ENCODE data around the gene KRTAP4-3. TPM values are rescaled to one million over a fixed set of nuclear protein-coding genes. Genes with fewer than 3 reads are reported as not detected.
"Not testable (repeated sequence)": the region's sequence is repeated elsewhere in the genome, so short reads cannot be mapped to it uniquely, and the experiment has no call there.

Gene KRTAP4-3
- total and polyA plus RNA-seq, 10 of the 15 experiments (the other 5 are each of a cell fraction or from before 2014, with no cell fraction given), result not detected

GRCh38 chr17:41149652-41149985, 18.4 kb downstream of the KRTAP4-3 start, which contains the start of gene KRTAP4-5:
TSS of gene KRTAP4-5 (minus strand) at chr17:41149825. CDS start at chr17:41149767, 58 bp downstream.
- FAIRE-seq, result no peak
- BruUV-seq (replicated peaks), result no TSS peak
- TF ChIP-seq POU2F2 (IDR thresholded peaks at IDR 0.05; ENCODE audit: borderline replicate concordance, low read depth, low read length) (no peak), ZNF217 (IDR thresholded peaks at IDR 0.05) (no peak), IRF4 (IDR thresholded peaks at IDR 0.05; ENCODE audit: low read depth, low read length) (no peak), RFX5 (IDR thresholded peaks at IDR 0.05; ENCODE audit: low read depth, low read length) (no peak), JUND (IDR thresholded peaks at IDR 0.05; ENCODE audit: low read depth, low read length) (no peak)
- TF ChIP-seq, protein P1, sequence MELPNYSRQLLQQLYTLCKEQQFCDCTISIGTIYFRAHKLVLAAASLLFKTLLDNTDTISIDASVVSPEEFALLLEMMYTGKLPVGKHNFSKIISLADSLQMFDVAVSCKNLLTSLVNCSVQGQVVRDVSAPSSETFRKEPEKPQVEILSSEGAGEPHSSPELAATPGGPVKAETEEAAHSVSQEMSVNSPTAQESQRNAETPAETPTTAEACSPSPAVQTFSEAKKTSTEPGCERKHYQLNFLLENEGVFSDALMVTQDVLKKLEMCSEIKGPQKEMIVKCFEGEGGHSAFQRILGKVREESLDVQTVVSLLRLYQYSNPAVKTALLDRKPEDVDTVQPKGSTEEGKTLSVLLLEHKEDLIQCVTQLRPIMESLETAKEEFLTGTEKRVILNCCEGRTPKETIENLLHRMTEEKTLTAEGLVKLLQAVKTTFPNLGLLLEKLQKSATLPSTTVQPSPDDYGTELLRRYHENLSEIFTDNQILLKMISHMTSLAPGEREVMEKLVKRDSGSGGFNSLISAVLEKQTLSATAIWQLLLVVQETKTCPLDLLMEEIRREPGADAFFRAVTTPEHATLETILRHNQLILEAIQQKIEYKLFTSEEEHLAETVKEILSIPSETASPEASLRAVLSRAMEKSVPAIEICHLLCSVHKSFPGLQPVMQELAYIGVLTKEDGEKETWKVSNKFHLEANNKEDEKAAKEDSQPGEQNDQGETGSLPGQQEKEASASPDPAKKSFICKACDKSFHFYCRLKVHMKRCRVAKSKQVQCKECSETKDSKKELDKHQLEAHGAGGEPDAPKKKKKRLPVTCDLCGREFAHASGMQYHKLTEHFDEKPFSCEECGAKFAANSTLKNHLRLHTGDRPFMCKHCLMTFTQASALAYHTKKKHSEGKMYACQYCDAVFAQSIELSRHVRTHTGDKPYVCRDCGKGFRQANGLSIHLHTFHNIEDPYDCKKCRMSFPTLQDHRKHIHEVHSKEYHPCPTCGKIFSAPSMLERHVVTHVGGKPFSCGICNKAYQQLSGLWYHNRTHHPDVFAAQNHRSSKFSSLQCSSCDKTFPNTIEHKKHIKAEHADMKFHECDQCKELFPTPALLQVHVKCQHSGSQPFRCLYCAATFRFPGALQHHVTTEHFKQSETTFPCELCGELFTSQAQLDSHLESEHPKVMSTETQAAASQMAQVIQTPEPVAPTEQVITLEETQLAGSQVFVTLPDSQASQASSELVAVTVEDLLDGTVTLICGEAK (IDR thresholded peaks at IDR 0.05; ENCODE audit: borderline replicate concordance), result no peak
- TF ChIP-seq, protein P2, sequence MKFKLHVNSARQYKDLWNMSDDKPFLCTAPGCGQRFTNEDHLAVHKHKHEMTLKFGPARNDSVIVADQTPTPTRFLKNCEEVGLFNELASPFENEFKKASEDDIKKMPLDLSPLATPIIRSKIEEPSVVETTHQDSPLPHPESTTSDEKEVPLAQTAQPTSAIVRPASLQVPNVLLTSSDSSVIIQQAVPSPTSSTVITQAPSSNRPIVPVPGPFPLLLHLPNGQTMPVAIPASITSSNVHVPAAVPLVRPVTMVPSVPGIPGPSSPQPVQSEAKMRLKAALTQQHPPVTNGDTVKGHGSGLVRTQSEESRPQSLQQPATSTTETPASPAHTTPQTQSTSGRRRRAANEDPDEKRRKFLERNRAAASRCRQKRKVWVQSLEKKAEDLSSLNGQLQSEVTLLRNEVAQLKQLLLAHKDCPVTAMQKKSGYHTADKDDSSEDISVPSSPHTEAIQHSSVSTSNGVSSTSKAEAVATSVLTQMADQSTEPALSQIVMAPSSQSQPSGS (IDR thresholded peaks at IDR 0.05; ENCODE audit: low read length), result no peak

DNA sequence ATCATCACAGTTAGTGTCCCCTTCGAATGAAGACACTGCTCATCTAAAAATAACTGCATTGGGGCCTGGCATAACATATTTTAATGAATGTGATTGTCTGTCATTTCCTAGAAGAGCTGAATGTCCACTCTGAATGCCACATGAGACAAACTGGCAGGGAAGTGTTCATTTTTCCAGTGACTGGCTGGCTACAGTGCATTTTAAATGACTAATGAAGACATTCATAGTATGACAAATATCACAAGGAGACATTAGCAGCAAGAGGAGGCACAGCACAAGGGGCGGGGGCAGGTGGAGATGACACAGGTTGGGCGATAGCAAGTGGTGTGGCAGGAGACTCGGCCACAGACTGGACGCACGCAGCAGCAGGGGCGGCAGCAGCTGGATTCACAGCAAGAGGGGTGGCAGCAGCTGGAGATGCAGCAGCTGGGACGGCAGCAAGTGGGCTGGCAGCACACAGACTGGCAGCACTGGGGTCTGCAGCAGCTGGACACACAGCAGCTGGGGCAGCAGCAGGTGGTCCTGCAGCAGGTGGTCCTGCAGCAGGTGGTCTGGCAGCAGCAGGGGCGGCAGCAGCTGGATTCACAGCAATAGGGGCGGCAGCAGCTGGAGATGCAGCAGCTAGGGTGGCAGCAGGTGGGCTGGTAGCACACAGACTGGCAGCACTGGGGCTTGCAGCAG, 18.9 kb downstream of the KRTAP4-3 start:
- POLR2A ChIA-PET, result interaction anchor here (0.5 kb wide), 1 partner anchor 1830 kb away, joined by 3 read pairs; no protein-coding TSS in a partner anchor
- WGBS (ENCODE audit: insufficient coverage, insufficient replicate concordance, low lambda C conversion rate, missing lambda C conversion rate), result 14% methylated on average over 10 of the region's 10 CpGs
- H3K27me3 ChIP-seq (replicated peaks in 1 of 2; ENCODE audit: control insufficient read depth in 2 of 2, insufficient read depth in 2 of 2, low read length in 1 of 2); H3K36me3 ChIP-seq (ENCODE audit: control insufficient read depth in 2 of 2, insufficient read depth in 2 of 2, low read length in 1 of 2); CTCF ChIA-PET; in situ Hi-C loops (cut with MboI); FAIRE-seq; H3K4me1 ChIP-seq (ENCODE audit: control insufficient read depth, insufficient read depth, low read length); ATAC-seq; H3K4me3 ChIP-seq; intact Hi-C loops (cut with micrococcal nuclease; ENCODE audit: unreplicated experiment); RAD21 ChIA-PET (ENCODE audit: unreplicated experiment); H3K9ac ChIP-seq (ENCODE audit: control insufficient read depth, insufficient read depth, low read length); H3K4me2 ChIP-seq (ENCODE audit: control insufficient read depth, insufficient read depth); H4K20me1 ChIP-seq (ENCODE audit: control insufficient read depth, insufficient read depth); DNase-seq (ENCODE audit: low read depth, low spot score); H3K27ac ChIP-seq (ENCODE audit: control insufficient read depth, insufficient read depth); BruUV-seq (replicated peaks); H3K79me2 ChIP-seq (ENCODE audit: control insufficient read depth, insufficient read depth, low read length); H2AFZ ChIP-seq (ENCODE audit: control insufficient read depth, low read depth, low read length); H3K9me3 ChIP-seq (replicated peaks; ENCODE audit: control insufficient read depth, insufficient read depth, low read length): not testable (repeated sequence)
- SMC1A ChIA-PET (ENCODE audit: uncharacterized antibody, unreplicated experiment), result interaction anchor here (0.6 kb wide), 1 partner anchor 442 kb away, joined by 3 read pairs; no protein-coding TSS in a partner anchor

More at GRCh38 chr17:41149652-41149985, 18.4 kb downstream of the KRTAP4-3 start, which contains the start of gene KRTAP4-5:
- ChIA-PET RAD21 (ENCODE audit: unreplicated experiment) (no interaction called here), POLR2A (no interaction called here), CTCF (no interaction called here), SMC1A (ENCODE audit: uncharacterized antibody, unreplicated experiment) (interaction anchor here (0.6 kb wide), 1 partner anchor 442 kb away, joined by 3 read pairs; no protein-coding TSS in a partner anchor)
- Histone ChIP-seq H3K36me3 (ENCODE audit: control insufficient read depth in 2 of 2, insufficient read depth in 2 of 2, low read length in 1 of 2) (no peaks in the 10 kb centered on the region), H3K79me2 (ENCODE audit: control insufficient read depth, insufficient read depth, low read length) (no peaks in the 10 kb centered on the region), H3K27me3 (replicated peaks in 1 of 2; ENCODE audit: control insufficient read depth in 2 of 2, insufficient read depth in 2 of 2, low read length in 1 of 2) (no peaks in the 10 kb centered on the region), H3K27ac (ENCODE audit: control insufficient read depth, insufficient read depth) (no peak within 1 kb of the TSS), H3K9ac (ENCODE audit: control insufficient read depth, insufficient read depth, low read length) (no peak within 1 kb of the TSS), H3K4me3 (no peak within 1 kb of the TSS), H4K20me1 (ENCODE audit: control insufficient read depth, insufficient read depth) (no peaks in the 10 kb centered on the region), H3K4me1 (ENCODE audit: control insufficient read depth, insufficient read depth, low read length) (no peaks in the 10 kb centered on the region), H3K4me2 (ENCODE audit: control insufficient read depth, insufficient read depth) (no peak within 1 kb of the TSS), H2AFZ (ENCODE audit: control insufficient read depth, low read depth, low read length) (no peak within 1 kb of the TSS), H3K9me3 (replicated peaks; ENCODE audit: control insufficient read depth, insufficient read depth, low read length) (no peaks in the 10 kb centered on the region)
- 0% methylated on average over 2 of the region's 2 CpGs for WGBS (ENCODE audit: insufficient coverage, insufficient replicate concordance, low lambda C conversion rate, missing lambda C conversion rate)
- intact Hi-C loops (cut with micrococcal nuclease; ENCODE audit: unreplicated experiment), result no loop called here
- no peak for ATAC-seq
- in situ Hi-C loops (cut with MboI), result no loop called here
- no peak for DNase-seq (ENCODE audit: low read depth, low spot score)
